IMR-90 (cell line): Measurements from ENCODE around the gene ZNF831. TPM values are rescaled to one million over a fixed set of nuclear protein-coding genes. Genes with fewer than 3 reads are reported as not detected.

ENCODE experiments used
- ATAC-seq: fragments of 200-7000 bp; cut with Tn5 transposase; 2 replicates; pipeline ENCODE4 v1.9.1; 2020; ENCODE audit warnings: low read depth, mild to moderate bottlenecking, moderate library complexity
- BruUV-seq: library from RNA; stranded (reverse); fragments of 400-500 nt; replicated peaks from 2 replicates; lab custom pipeline; 2021; lab: Mats Ljungman, UMichigan
- CTCF ChIA-PET: fragments of 300-600 bp; formaldehyde crosslinking; extraction: SDS; loops from one replicate; lab custom pipeline; 2021; ENCODE audit warnings: antibody characterized with exemption; lab: Yijun Ruan, JAX
- POLR2A ChIA-PET: fragments of 300-600 bp; sonication (Branson Sonifier 250); formaldehyde crosslinking; loops from one replicate; lab custom pipeline; 2022; ENCODE audit warnings: antibody characterized with exemption; ENCODE audit not compliant: unreplicated experiment; lab: Charles Lee
- DNase-seq: peaks from one replicate; pipeline ENCODE4 v3.0.0; 2013
- H2AFZ ChIP-seq: replicated peaks from 2 replicates; pipeline ENCODE3; 2013; ENCODE audit warnings: low read length, mild to moderate bottlenecking; ENCODE audit not compliant: poor library complexity
- H2AK5ac ChIP-seq: 2 replicates; pipeline ENCODE4 v1.6.1; 2013; ENCODE audit warnings: low read depth, low read length, inconsistent platforms
- H2AK9ac ChIP-seq: replicated peaks from 2 replicates; pipeline ENCODE3; 2013; ENCODE audit warnings: mild to moderate bottlenecking, low read depth, low read length, moderate library complexity; ENCODE audit not compliant: poor library complexity
- H2BK120ac ChIP-seq: 2 replicates; pipeline ENCODE4 v1.6.1; 2013; ENCODE audit warnings: low read depth, low read length, inconsistent platforms
- H2BK15ac ChIP-seq: 3 replicates; pipeline ENCODE4 v1.6.1; 2013; ENCODE audit warnings: low read depth, low read length, inconsistent platforms
- H2BK20ac ChIP-seq: 2 replicates; pipeline ENCODE4 v1.6.1; 2013; ENCODE audit warnings: low read depth, mild to moderate bottlenecking, inconsistent platforms, low read length, moderate library complexity
- H2BK5ac ChIP-seq: 2 replicates; pipeline ENCODE4 v1.6.1; 2013; ENCODE audit warnings: mild to moderate bottlenecking, low read depth, low read length, inconsistent platforms; ENCODE audit not compliant: poor library complexity, severe bottlenecking
- H3K14ac ChIP-seq: replicated peaks from 2 replicates; pipeline ENCODE4 v1.6.1; 2013; ENCODE audit warnings: low read depth, low read length, inconsistent platforms
- H3K18ac ChIP-seq: 2 replicates; pipeline ENCODE4 v1.6.1; 2013; ENCODE audit warnings: low read depth, low read length, control low read depth
- H3K23ac ChIP-seq: 2 replicates; pipeline ENCODE4 v1.6.1; 2013; ENCODE audit warnings: low read depth, low read length, inconsistent platforms
- H3K27ac ChIP-seq: 2 replicates; pipeline ENCODE4 v1.5.1; 2013; ENCODE audit warnings: mild to moderate bottlenecking, control low read depth, low read length; ENCODE audit not compliant: insufficient read depth
- H3K27me3 ChIP-seq: 2 replicates; pipeline ENCODE4 v1.6.1; 2013; ENCODE audit warnings: low read length; ENCODE audit not compliant: control insufficient read depth, insufficient read depth
- H3K36me3 ChIP-seq: 2 replicates; pipeline ENCODE4 v1.6.1; 2013; ENCODE audit warnings: low read length, mixed read lengths; ENCODE audit not compliant: control insufficient read depth, insufficient read depth
- H3K4ac ChIP-seq: 2 replicates; pipeline ENCODE4 v1.6.1; 2013; ENCODE audit warnings: low read depth, low read length, inconsistent platforms
- H3K4me1 ChIP-seq: 2 replicates; pipeline ENCODE4 v1.6.1; 2013; ENCODE audit warnings: low read length, mixed read lengths; ENCODE audit not compliant: control insufficient read depth, insufficient read depth
- H3K4me2 ChIP-seq: 2 replicates; pipeline ENCODE4 v1.6.1; 2013; ENCODE audit warnings: low read depth, mild to moderate bottlenecking, control low read depth, low read length, moderate library complexity
- H3K4me3 ChIP-seq: 2 replicates; pipeline ENCODE4 v1.5.1; 2013; ENCODE audit warnings: low read depth, mild to moderate bottlenecking, control low read depth, low read length, moderate library complexity; ENCODE audit not compliant: insufficient read depth
- H3K56ac ChIP-seq: 2 replicates; pipeline ENCODE4 v1.6.1; 2013; ENCODE audit warnings: low read length, inconsistent platforms; ENCODE audit not compliant: insufficient read depth; ENCODE audit errors: extremely low read depth
- H3K79me1 ChIP-seq, 2 experiments: 2 replicates each; pipeline ENCODE4 v1.6.1; 2013; ENCODE audit warnings: low read length in 2 of 2, inconsistent platforms in 1 of 2, low read depth in 1 of 2
- H3K9ac ChIP-seq: 2 replicates; pipeline ENCODE4 v1.6.1; 2013; ENCODE audit warnings: low read depth, low read length, control low read depth
- H3K9me1 ChIP-seq: 2 replicates; pipeline ENCODE4 v1.6.1; 2013; ENCODE audit warnings: low read length, inconsistent platforms; ENCODE audit not compliant: insufficient read depth
- H3K9me3 ChIP-seq: 2 replicates; pipeline ENCODE4 v1.6.1; 2013; ENCODE audit warnings: low read length; ENCODE audit not compliant: control insufficient read depth, insufficient read depth
- H4K20me1 ChIP-seq: 2 replicates; pipeline ENCODE4 v1.6.1; 2013; ENCODE audit warnings: low read length, inconsistent platforms; ENCODE audit not compliant: insufficient read depth
- H4K5ac ChIP-seq: 2 replicates; pipeline ENCODE4 v1.6.1; 2013; ENCODE audit warnings: mild to moderate bottlenecking, low read depth, low read length, control low read depth
- H4K8ac ChIP-seq, 2 experiments: 2 replicates each; pipeline ENCODE4 v1.6.1; 2013; ENCODE audit warnings: low read depth in 2 of 2, low read length in 2 of 2, control low read depth in 1 of 2, inconsistent platforms in 1 of 2
- H4K91ac ChIP-seq: 2 replicates; pipeline ENCODE4 v1.6.1; 2013; ENCODE audit warnings: low read depth, low read length, inconsistent platforms; ENCODE audit not compliant: insufficient read depth
- BHLHE40 ChIP-seq: fragments of 150-350 bp; IDR thresholded peaks from 2 replicates; pipeline ENCODE4 v1.6.1; 2016; ENCODE audit warnings: mild to moderate bottlenecking, low read depth, low read length
- CEBPB ChIP-seq: IDR thresholded peaks from 2 replicates; pipeline ENCODE4 v1.6.1; 2012; ENCODE audit warnings: low read depth, low read length, improper control_type of control experiment
- CTCF ChIP-seq: conservative IDR thresholded peaks from 2 replicates; pipeline ENCODE4 v1.5.1; 2012; ENCODE audit warnings: mild to moderate bottlenecking, low read depth, low read length, improper control_type of control experiment
- NFE2L2 ChIP-seq: fragments of 150-350 bp; IDR thresholded peaks from 2 replicates; pipeline ENCODE4 v1.6.1; 2016; ENCODE audit warnings: low read depth, mild to moderate bottlenecking, low read length
- POLR2A ChIP-seq: IDR thresholded peaks from 2 replicates; pipeline ENCODE4 v1.6.1; 2012; ENCODE audit warnings: mild to moderate bottlenecking, low read depth, low read length
- RAD21 ChIP-seq: IDR thresholded peaks from 2 replicates; pipeline ENCODE4 v1.6.1; 2012; ENCODE audit warnings: low read length, improper control_type of control experiment
- RFX5 ChIP-seq: IDR thresholded peaks from 2 replicates; pipeline ENCODE4 v1.8.0; 2012; ENCODE audit warnings: low read depth, mild to moderate bottlenecking, low read length, moderate library complexity
- WGBS, 2 experiments: methylation state at CpG; one replicate each; pipeline versions ENCODE4 v1.1.5 to v1.1.7; 2013; ENCODE audit warnings: missing lambda C conversion rate in 2 of 2; ENCODE audit not compliant: insufficient read length in 1 of 2; ENCODE audit errors: extremely low coverage in 2 of 2; 5-methylcytosine and 5-hydroxymethylcytosine counted together
- dilution Hi-C: fragments of 300-500 bp; cut with HindIII; formaldehyde crosslinking; loops from one replicate; pipeline ENCODE4 v1.14.3; 2018; ENCODE audit warnings: low sequenced_read_pairs; ENCODE audit not compliant: unreplicated experiment
- in situ Hi-C: fragments of 300-500 bp; cut with MboI; formaldehyde crosslinking; loops from 3 replicates; pipeline ENCODE4 v1.14.3; 2019; ENCODE audit warnings: low sequenced_read_pairs, inconsistent platforms, mixed read lengths
- intact Hi-C: fragments of 100-400 bp; cut with micrococcal nuclease; formaldehyde crosslinking; loops from 2 replicates; pipeline ENCODE4 v1.10.0; 2022
- polyA plus RNA-seq, 3 experiments: library from polyadenylated mRNA; depleted of rRNA; stranded (reverse); fragments of >200 nt; gene quantifications; 2 replicates each; pipeline ENCODE4 v1.2.3, GENCODE V29; 2012; ENCODE audit warnings: low replicate concordance in 1 of 3
- total RNA-seq: library from RNA; depleted of rRNA; stranded (reverse); fragments of >200 nt; gene quantifications from 2 replicates; pipeline ENCODE4 v1.2.3, GENCODE V29; 2012
- TF ChIP-seq, protein P1 (sequence below): fragments of 150-350 bp; IDR thresholded peaks from 2 replicates; pipeline ENCODE4 v1.6.1; 2016; ENCODE audit warnings: low read depth, mild to moderate bottlenecking, low read length, moderate library complexity, borderline replicate concordance

ZNF831 gene
- total and polyA plus RNA-seq, 2 of the 4 experiments (the other 2 are of a cell fraction) = not detected

DNA sequence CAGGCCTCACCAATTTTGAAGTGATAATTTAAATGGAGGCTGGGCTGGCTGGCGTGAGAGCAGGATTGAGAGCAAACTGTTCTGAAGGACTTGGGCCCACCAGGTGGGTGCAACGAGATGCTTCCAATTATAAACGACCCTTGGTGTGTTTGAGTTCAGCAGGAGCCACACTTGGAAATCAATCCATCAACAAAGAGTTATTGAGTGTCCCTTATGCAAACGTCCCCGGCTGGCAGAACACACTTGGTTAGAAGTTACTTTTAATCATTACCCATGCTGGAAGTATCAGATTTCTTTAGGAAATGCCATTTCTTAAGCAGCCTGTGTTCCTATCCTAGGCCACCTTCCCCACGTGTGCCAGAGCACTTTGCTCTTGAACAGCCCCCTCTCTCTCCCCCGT, 37.8 kb upstream of the ZNF831 start:
- ChIA-PET CTCF (no interaction called here), POLR2A (no interaction called here)
- Histone ChIP-seq H3K9me3 (no peaks in the 10 kb centered on the region), H3K79me1 (no peaks in the 10 kb centered on the region), H3K4me3 (no peak overlapping the region), H3K4me2 (no peak overlapping the region), H3K9me1 (no peaks in the 10 kb centered on the region), H3K27me3 (no peaks in the 10 kb centered on the region), H2BK120ac (no peak overlapping the region), H3K9ac (no peak overlapping the region), H2BK15ac (no peak overlapping the region), H4K8ac (no peak overlapping the region), H2BK5ac (no peak overlapping the region), H3K14ac (no peak overlapping the region), H2AFZ (no peak overlapping the region), H3K23ac (no peak overlapping the region), H2BK20ac (no peak overlapping the region), H2AK9ac (no peak overlapping the region), H3K56ac (no peak overlapping the region), H3K4ac (no peak overlapping the region), H2AK5ac (no peak overlapping the region), H4K20me1 (no peaks in the 10 kb centered on the region), H3K27ac (no peak overlapping the region), H3K18ac (no peak overlapping the region), H4K5ac (no peak overlapping the region), H3K4me1 (no peaks in the 10 kb centered on the region), H3K36me3 (no peaks in the 10 kb centered on the region), H4K91ac (no peak overlapping the region)
- no peak for DNase-seq
- WGBS, 2 experiments = no CpG with 5 or more reads among the region's 7 CpGs
- TF ChIP-seq CEBPB (no peak), CTCF (no peak), BHLHE40 (no peak), POLR2A (no peak), RFX5 (no peak), RAD21 (no peak), NFE2L2 (no peak)
- TF ChIP-seq, protein P1, sequence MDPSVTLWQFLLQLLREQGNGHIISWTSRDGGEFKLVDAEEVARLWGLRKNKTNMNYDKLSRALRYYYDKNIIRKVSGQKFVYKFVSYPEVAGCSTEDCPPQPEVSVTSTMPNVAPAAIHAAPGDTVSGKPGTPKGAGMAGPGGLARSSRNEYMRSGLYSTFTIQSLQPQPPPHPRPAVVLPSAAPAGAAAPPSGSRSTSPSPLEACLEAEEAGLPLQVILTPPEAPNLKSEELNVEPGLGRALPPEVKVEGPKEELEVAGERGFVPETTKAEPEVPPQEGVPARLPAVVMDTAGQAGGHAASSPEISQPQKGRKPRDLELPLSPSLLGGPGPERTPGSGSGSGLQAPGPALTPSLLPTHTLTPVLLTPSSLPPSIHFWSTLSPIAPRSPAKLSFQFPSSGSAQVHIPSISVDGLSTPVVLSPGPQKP = no peak
- BruUV-seq = no TSS peak
- in situ Hi-C loops (no loop called here), dilution Hi-C loops (no loop called here), intact Hi-C loops (no loop called here)
- no peak for ATAC-seq
